H1 (cell line): ENCODE results near the gene GMCL2.

Experiments
- CTCF ChIP-seq, 3 experiments: IDR thresholded peaks; 1 replicate in 2 of 3; 2 replicates in 1 of 3; pipeline versions ENCODE4 v1.5.1 to v1.6.1; 2011; ENCODE audit warnings: low read length in 3 of 3, mild to moderate bottlenecking in 3 of 3, inconsistent platforms in 2 of 3, low read depth in 1 of 3, moderate library complexity in 1 of 3; ENCODE audit not compliant: insufficient read depth in 1 of 3; ENCODE audit errors: control extremely low read depth in 1 of 3
- JUND ChIP-seq: IDR thresholded peaks from 2 replicates; pipeline ENCODE4 v1.6.1; 2011; ENCODE audit warnings: mild to moderate bottlenecking, improper control_type of control experiment, low read length
- POLR2A ChIP-seq, 2 experiments: IDR thresholded peaks; 1 replicate in 1 of 2; 2 replicates in 1 of 2; pipeline ENCODE4 v1.6.1; 2011; ENCODE audit warnings: low read depth in 2 of 2, low read length in 2 of 2, mild to moderate bottlenecking in 2 of 2; ENCODE audit errors: control extremely low read depth in 1 of 2
- POLR2AphosphoS5 ChIP-seq: IDR thresholded peaks from 2 replicates; pipeline ENCODE4 v1.6.1; 2011; ENCODE audit warnings: low read depth, low read length
- RAD21 ChIP-seq, 2 experiments: IDR thresholded peaks in 1 of 2; conservative IDR thresholded peaks in 1 of 2; 2 replicates each; pipeline ENCODE4 v1.6.1; 2011; ENCODE audit warnings: low read depth in 2 of 2, low read length in 2 of 2, improper control_type of control experiment in 1 of 2, inconsistent platforms in 1 of 2, mild to moderate bottlenecking in 1 of 2, moderate library complexity in 1 of 2
- USF2 ChIP-seq: IDR thresholded peaks from 2 replicates; pipeline ENCODE4 v1.6.1; 2011; ENCODE audit warnings: low read length, improper control_type of control experiment

- no peak for TF ChIP-seq RAD21 (IDR thresholded peaks at IDR 0.05 in 1 of 2, conservative IDR thresholded peaks at IDR 0.05 in 1 of 2; ENCODE audit: low read depth in 2 of 2, low read length in 2 of 2)
- TF ChIP-seq CTCF (IDR thresholded peaks at IDR 0.05; ENCODE audit: control extremely low read depth in 1 of 3, insufficient read depth in 1 of 3, low read depth in 1 of 3, low read length in 3 of 3): no peak
- TF ChIP-seq JUND: no peak
- no peak for TF ChIP-seq POLR2A (IDR thresholded peaks at IDR 0.05; ENCODE audit: control extremely low read depth in 1 of 2, low read depth in 2 of 2, low read length in 2 of 2)
- no peak for TF ChIP-seq USF2
- no peak for TF ChIP-seq POLR2AphosphoS5
Observed at GRCh38 chr5:178230879-178231538, 43.8 kb upstream of the GMCL2 start.
